Measurements from ENCODE around the gene BMS1.
"Not testable (repeated sequence)": the region's sequence is repeated elsewhere in the genome, so short reads cannot be mapped to it uniquely, and the experiment has no call there.

BMS1 gene

GRCh38 chr10:42782446-42783180 is at the start of gene BMS1:
Gene BMS1 (plus strand): TSS chr10:42782795. CDS start chr10:42784395, 1,600 bp downstream.
- peak; percentile 90 for DNase-seq

DNA sequence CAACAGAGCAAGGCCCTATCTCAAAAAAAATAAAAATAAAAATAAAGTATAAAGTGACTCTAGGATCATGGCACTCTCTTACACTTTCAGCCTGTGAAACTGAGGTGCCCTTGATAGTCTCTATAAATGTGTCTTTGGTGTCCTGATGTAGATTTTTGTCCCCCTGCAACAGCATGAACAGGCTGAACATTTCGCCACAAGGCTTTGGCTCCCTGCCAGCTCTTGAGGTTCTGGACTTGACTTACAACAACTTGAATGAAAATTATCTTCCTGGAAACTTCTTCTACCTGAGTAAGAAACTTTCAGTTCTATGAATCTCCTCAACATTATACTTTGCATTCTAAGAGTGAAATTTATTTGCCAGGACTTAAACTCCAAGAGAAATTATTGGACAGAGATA is 48.1 kb upstream of the BMS1 start:
- peak; percentile 0 for DNase-seq

GRCh38 chr10:42738679-42739078 is 43.9 kb upstream of the BMS1 start:
- no peak for DNase-seq

GRCh38 chr10:42741536-42741935 is 41.1 kb upstream of the BMS1 start:
- not testable (repeated sequence) for DNase-seq

DNA sequence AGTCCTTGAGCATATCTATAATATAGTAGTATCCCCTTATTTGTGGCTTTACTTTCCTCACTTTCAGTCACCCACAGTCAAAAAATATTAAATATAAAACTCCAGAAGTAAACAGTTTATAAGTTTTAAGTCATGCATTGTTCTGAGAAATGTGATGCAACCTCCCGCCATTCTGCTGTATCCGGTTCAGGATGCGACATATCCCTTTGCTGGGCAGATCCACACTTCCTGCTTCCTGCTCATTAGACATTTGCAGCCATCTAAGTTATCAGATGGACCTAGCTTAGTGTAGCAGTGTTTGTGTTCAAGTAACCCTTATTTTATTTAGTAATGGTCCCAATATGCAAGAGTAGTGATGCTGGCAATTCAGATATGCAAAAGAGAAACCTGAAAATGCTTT is 38.9 kb upstream of the BMS1 start:
- no peak for DNase-seq

DNA sequence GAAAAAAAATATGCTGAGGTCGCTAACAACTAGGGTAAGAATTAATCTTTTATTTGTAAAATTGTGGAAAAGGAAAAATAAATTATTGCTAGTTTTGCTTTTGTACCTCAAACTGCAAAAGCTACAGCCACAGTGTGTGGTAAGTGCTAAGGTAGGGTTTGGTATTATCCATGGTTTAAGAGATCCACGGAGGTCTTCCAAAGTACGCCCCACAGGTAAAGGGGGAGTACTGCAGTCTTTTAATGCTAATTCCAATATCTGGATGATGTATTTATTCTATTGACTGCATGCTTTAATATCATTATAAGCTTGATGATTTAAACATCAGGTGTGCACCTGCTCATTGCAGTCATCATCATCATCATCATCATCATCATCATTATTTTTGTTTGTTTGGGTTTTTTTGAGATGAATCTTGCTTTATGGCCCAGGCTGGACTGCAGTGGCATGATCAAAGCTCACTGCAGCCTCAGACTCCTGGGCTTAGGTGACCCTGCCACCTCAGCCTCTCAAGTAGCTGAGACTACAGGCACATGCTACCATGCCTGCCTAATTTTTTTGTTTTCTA is 38.4 kb upstream of the BMS1 start:
- peak; percentile 1 for DNase-seq

GRCh38 chr10:42753126-42753506 is 29.5 kb upstream of the BMS1 start:
- peak; percentile 77 for DNase-seq

DNA sequence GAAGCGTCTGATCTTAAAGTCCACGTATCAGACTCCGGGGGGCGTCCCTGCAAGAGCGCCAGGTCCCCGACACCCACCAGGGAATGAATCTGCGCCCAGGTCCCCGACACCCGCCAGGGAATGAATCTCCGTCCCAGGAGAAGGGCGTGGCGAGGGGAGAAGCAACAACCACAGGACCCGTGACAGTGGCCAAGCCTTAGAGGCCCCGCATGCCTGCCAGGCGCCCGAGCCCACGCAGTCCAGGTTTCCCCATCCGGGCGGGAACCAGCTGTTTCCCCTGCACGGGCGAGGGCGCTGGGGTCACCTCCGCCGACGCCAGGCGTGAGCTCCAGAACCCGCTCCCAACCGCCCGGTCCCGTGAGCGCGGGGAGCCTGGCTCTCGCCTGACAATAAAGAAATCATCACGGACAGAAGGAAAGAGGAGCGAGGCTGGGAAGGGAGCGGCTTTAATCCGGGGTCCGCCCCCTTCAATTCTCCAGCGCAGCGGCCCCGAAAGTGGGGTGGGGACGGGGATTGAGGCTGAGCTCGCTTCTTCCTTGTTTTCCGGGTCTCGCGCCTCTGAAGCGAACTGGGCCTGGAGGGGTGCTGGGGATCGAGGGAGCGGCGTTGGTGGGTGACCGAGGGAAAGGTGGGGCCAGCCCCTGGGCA is 29.0 kb upstream of the BMS1 start:
- peak; percentile 23 for DNase-seq

DNA sequence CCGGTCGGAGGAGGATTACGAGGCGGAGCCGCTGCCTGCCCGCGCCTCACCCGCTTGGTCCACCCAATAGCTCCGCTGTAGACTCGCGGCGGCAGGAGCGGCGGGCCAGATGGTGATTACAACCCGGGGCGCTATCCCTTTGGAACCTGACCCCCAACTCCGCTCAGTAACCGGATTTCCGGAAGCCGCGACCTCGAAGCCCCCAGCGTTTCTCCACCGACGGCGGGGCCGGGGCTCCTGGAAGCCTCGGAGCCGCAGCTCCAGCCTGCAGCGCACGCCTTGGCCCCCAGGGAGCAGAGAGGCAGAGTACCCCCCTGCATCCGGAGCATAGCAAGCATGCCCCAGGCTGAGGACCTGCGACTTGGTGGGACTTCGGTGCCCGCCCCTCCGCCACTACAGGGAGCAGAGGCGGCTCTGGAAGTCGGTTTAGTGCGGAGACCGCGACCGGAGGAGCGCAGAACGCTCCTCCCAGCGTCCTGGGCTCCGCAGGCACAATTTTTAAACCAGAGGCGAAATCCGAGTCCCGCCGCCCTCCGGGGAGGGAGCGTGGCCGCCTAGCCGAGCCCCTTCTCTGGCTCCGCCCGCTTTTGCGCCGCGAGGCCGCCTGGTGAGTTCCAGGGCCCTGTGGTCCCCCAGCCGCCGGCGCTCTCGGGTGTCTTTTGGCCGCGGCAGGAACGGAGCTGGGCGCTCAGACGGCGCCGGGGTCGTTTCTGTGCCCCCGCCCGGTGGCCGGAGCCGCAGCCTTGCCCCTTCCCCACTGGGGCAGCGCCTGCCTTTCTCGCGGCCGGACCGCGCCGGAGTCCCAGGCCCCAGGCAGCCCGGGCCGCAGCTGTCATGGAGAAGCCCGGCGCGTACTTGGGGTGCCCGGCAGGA is 28.2 kb upstream of the BMS1 start:
- DNase-seq: peak; percentile 42

DNA sequence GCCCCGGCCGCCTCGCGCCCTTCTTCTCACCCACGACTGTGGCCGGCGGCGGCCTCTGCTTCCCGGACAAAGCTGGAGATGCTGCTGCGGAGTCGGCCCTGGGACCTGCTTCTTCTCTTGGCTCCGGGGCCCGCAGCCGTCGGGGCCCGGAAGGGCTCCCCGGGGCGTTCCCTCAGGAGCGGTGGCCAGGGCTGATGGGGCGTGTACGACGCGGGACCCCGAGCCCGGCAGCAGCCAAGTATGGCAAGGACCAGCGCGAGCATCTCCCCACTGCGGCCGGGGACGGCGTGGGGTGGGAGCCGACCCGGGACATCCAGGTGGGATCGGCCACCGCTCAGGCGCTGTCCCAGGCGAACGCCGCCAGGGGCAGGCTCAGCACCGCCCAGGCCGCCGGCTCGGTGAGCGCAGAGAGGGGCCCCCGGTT is 27.6 kb upstream of the BMS1 start:
- DNase-seq: no peak

DNA sequence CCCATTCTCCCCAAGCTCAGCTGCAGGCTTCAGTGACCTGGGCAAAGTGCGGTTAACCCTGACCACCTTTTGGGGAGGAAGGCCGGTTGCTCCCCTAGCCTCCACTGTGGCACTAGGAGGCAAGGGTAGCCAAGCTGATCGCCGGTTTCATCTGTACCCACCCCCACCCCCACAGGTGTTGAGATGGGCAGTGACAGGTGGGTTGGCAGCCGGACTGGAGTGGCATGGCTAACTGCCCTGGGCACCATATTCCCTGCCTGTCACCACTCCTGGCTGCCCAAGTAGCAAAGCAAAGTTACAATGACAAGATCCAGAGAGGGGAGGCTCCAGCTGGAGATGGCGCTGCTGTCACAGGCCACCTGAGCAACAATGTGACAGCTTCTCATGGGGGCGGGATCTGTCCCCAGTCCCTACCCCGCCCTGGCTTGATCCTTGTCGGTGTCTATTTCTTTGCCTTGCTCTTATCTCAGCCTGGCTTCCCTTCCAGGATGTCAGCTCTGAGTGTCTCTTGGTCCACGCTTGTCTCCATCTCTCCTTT is 27.0 kb upstream of the BMS1 start:
- no peak for DNase-seq

- no peak for DNase-seq
These were observed 14.7 kb upstream of the BMS1 start for GRCh38 chr10:42767906-42768305.

DNA sequence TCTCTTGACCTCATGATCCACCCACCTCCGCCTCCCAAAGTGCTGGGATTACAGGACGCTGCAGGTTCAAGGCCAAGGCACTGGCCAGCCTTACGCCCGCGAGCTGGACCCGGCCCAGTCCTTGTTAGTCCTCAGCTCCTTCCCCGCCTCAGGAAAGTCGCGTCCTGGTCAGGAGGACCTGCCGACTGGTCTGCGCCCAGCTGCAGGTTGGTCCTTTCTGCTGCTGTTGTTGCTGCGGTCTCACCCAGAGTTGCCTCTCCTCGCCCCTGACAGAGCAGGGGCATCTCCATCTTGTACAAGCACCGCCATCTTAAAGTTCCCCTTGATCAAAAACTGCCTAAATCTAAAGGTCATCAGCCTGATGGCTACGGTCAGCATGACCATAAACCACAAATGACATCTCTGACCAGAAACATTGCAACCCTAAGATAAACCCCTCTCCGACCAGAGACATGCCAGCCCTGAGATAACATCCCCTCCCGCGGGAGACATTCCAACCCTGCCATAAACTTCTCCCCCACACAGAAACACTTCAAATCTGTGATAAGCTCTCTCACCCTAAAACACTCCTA is 13.9 kb upstream of the BMS1 start:
- DNase-seq: no peak

- DNase-seq: no peak
These were observed 13.4 kb upstream of the BMS1 start for GRCh38 chr10:42769173-42769572.

DNA sequence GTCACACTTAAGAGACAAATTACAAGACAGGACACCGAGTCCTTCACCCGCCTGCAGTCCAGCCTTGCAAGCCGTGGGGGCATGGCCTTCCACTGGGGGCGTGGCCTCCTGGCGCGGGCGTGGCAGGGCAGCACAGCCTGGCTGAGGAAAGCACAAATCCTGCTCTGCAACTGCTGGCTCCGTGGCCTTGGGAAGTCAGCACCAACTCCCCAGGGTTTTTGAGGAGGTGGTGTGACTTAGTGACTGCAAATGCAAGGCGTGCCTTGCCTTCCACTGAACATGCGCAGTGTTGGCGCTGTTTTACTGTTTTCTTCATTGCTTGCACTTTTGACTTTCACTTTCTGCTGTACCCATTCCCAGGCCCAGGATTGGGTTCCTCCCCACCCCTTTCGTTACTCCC is 12.9 kb upstream of the BMS1 start:
- DNase-seq: peak; percentile 8

DNA sequence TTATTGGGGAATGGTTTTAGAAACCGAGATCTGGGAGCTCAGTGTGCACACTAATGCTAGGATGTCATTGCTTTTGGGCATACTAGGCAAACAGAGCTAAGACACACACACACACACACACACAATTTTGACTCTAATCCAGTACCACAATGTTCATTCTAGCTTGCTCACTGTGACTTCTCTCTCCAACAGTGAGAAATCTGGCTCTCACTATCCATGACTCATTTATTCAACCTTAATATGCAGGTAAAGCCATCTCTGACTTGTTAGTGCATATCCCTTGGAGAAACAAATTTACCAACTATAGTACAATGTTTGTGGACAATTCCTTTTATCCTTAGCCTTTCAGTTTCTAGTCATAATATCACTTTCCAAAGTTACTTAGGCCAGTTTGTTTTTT is 5.9 kb upstream of the BMS1 start:
- no peak for DNase-seq

- DNase-seq: no peak
These were observed 2.1 kb upstream of the BMS1 start for GRCh38 chr10:42780456-42780855.

DNA sequence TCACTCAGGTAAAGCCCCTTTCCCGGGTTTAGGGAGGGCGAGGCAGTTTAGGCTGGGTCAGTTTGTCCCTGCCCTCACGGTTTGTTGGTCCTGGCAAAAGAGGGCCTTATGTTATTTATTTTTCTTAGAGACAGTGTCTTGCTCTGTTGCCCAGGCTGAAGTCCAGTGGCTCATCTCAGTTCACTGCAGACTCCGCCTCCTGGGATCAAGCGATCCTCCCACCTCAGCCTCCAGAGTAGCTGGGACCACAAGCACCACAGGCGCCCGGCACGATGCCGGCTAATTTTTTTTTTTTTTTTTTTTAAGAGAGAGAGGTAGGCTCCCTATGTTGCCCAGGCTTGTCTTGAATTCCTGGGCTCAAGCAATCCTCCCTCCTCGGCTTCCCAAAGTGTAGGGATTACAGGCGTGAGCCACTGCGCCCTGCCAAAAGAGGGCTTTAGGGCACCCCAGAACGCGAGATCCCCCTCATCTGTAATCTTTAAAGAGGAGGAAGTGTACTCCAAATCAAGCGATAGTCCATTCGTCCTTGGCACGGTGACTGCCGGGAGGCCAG is 626 bp upstream of the BMS1 start:
- DNase-seq: no peak

DNA sequence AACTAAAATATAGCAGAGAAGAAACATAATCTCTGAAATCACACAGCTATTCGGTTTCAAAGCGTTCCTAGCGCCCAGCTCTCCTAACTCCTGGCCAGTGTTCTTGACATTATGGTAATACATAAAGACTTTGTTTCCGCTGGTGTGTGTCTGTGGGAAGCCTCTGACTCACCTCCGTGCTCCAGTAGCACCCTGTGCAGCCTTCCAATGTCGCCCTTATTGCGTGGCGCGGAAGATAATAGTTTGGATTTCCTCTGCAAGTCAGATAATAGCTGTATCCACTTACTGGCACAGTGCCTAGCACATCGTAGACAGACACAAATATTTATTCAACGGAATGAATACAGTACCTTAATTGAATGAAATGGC is 570 bp downstream of the BMS1 start:
- DNase-seq: peak; percentile 32

- DNase-seq: no peak
These were observed 3.2 kb downstream of the BMS1 start for GRCh38 chr10:42785759-42786158.

GRCh38 chr10:42790835-42791234 is 8.2 kb downstream of the BMS1 start:
- DNase-seq: no peak

GRCh38 chr10:42795701-42796100 is 13.1 kb downstream of the BMS1 start:
- DNase-seq: no peak

Measured in NCI-H82 (cell line).